GM23338 (cell line): ENCODE measurements around the gene PGAP3. TPM values are rescaled to one million over a fixed set of nuclear protein-coding genes. Genes with fewer than 3 reads are reported as not detected.

Experiments
- ATAC-seq: fragments of 200-7000 bp; cut with Tn5 transposase; 3 replicates; pipeline ENCODE4 v1.9.1; 2020
- DNase-seq: peaks from one replicate; pipeline ENCODE4 v3.0.0-alpha.2; 2015; ENCODE audit warnings: low spot score
- H2AFZ ChIP-seq: fragments of 200-600 bp; sonication (generic); 2 replicates; pipeline ENCODE4 v1.8.0; 2016; ENCODE audit warnings: antibody characterized with exemption, mild to moderate bottlenecking, moderate library complexity
- H3F3A ChIP-seq: fragments of 200-600 bp; sonication (generic); replicated peaks from 2 replicates; pipeline ENCODE4 v1.8.0; 2017; ENCODE audit warnings: antibody characterized with exemption, mixed run types, low read depth
- H3K27ac ChIP-seq: fragments of 200-600 bp; sonication (generic); 2 replicates; pipeline ENCODE4 v1.6.1; 2016; ENCODE audit warnings: low read depth
- H3K27me3 ChIP-seq: fragments of 200-600 bp; sonication (generic); 2 replicates; pipeline ENCODE4 v1.8.0; 2016; ENCODE audit warnings: mild to moderate bottlenecking, mixed run types, moderate library complexity; ENCODE audit not compliant: insufficient read depth
- H3K36me3 ChIP-seq: fragments of 200-600 bp; sonication (generic); 2 replicates; pipeline ENCODE4 v1.8.0; 2016; ENCODE audit warnings: mild to moderate bottlenecking; ENCODE audit not compliant: insufficient read depth
- H3K4me1 ChIP-seq: fragments of 200-600 bp; sonication (generic); 2 replicates; pipeline ENCODE4 v1.8.0; 2016; ENCODE audit warnings: mild to moderate bottlenecking, moderate library complexity; ENCODE audit not compliant: insufficient read depth
- H3K4me2 ChIP-seq: fragments of 200-600 bp; sonication (generic); 2 replicates; pipeline ENCODE4 v1.7.1; 2017; ENCODE audit warnings: mixed run types
- H3K4me3 ChIP-seq: fragments of 200-600 bp; sonication (generic); 2 replicates; pipeline ENCODE4 v1.6.1; 2016; ENCODE audit warnings: mixed run types
- H3K79me2 ChIP-seq: fragments of 200-600 bp; sonication (generic); replicated peaks from 2 replicates; pipeline ENCODE4 v1.8.0; 2017; ENCODE audit warnings: mild to moderate bottlenecking; ENCODE audit not compliant: insufficient read depth
- H3K9me2 ChIP-seq: fragments of 200-600 bp; sonication (generic); 2 replicates; pipeline ENCODE4 v1.8.0; 2017; ENCODE audit not compliant: insufficient read depth
- H4K20me1 ChIP-seq: fragments of 200-600 bp; sonication (generic); replicated peaks from 2 replicates; pipeline ENCODE4 v1.8.0; 2017; ENCODE audit warnings: mild to moderate bottlenecking; ENCODE audit not compliant: insufficient read depth
- H3K27ac Mint-ChIP-seq: 2 replicates; pipeline ENCODE4 v1.8.0; 2020; ENCODE audit warnings: inconsistent platforms, mild to moderate bottlenecking, moderate library complexity, mixed read lengths
- H3K27me3 Mint-ChIP-seq: 3 replicates; pipeline ENCODE4 v1.8.0; 2022; ENCODE audit warnings: low read depth, mild to moderate bottlenecking, moderate library complexity, mixed read lengths, inconsistent platforms; ENCODE audit not compliant: insufficient read depth, poor library complexity
- H3K36me3 Mint-ChIP-seq: 3 replicates; pipeline ENCODE4 v1.8.0; 2021; ENCODE audit warnings: low read depth, mild to moderate bottlenecking, inconsistent platforms, moderate library complexity, mixed read lengths
- H3K4me1 Mint-ChIP-seq: 3 replicates; pipeline ENCODE4 v1.8.0; 2020; ENCODE audit warnings: mild to moderate bottlenecking, inconsistent platforms, mixed read lengths
- H3K4me3 Mint-ChIP-seq: 3 replicates; pipeline ENCODE4 v1.8.0; 2021; ENCODE audit warnings: moderate library complexity, mild to moderate bottlenecking, inconsistent platforms, mixed read lengths
- H3K9me3 Mint-ChIP-seq: 3 replicates; pipeline ENCODE4 v1.8.0; 2020; ENCODE audit warnings: moderate library complexity, mild to moderate bottlenecking, inconsistent platforms, mixed read lengths
- CREB1 ChIP-seq: fragments of 250-450 bp; sonication (Bioruptor Pico); IDR thresholded peaks from 2 replicates; pipeline ENCODE4 v1.5.0; 2020; ENCODE audit warnings: low read depth, mild to moderate bottlenecking, moderate library complexity
- EZH2 ChIP-seq: fragments of 200-600 bp; sonication (generic); IDR thresholded peaks from one replicate; pipeline ENCODE4 v1.8.0; 2017; ENCODE audit warnings: antibody characterized with exemption, mild to moderate bottlenecking, low read depth; ENCODE audit not compliant: unreplicated experiment
- EZH2phosphoT487 ChIP-seq: fragments of 200-600 bp; sonication (generic); IDR thresholded peaks from one replicate; pipeline ENCODE4 v1.8.1; 2018; ENCODE audit warnings: antibody characterized with exemption; ENCODE audit not compliant: unreplicated experiment
- JUNB ChIP-seq: IDR thresholded peaks from one replicate; pipeline ENCODE4 v1.6.1; 2016; ENCODE audit warnings: antibody characterized with exemption; ENCODE audit not compliant: unreplicated experiment
- NANOG ChIP-seq: IDR thresholded peaks from 2 replicates; pipeline ENCODE4 v1.6.1; 2016; ENCODE audit warnings: antibody characterized with exemption, borderline replicate concordance
- POLR2AphosphoS5 ChIP-seq: IDR thresholded peaks from 2 replicates; pipeline ENCODE4 v1.6.1; 2016; ENCODE audit warnings: antibody characterized with exemption, low read depth
- STAT1 ChIP-seq: IDR thresholded peaks from one replicate; pipeline ENCODE4 v1.6.1; 2016; ENCODE audit warnings: antibody characterized with exemption; ENCODE audit not compliant: unreplicated experiment
- ZNF114 ChIP-seq: fragments of 250-450 bp; sonication (Bioruptor Pico); IDR thresholded peaks from 2 replicates; pipeline ENCODE4 v1.5.0; 2020; ENCODE audit warnings: mild to moderate bottlenecking, moderate library complexity
- ZNF331 ChIP-seq: fragments of 250-450 bp; sonication (Bioruptor Pico); IDR thresholded peaks from 2 replicates; pipeline ENCODE4 v1.5.0; 2020; ENCODE audit warnings: low read depth, mild to moderate bottlenecking, moderate library complexity
- polyA plus RNA-seq: library from polyadenylated mRNA; unstranded; fragments of >200 nt; fragmentation: Nextera tagmentation; extraction: Ambion mirVana; gene quantifications from 2 replicates; pipeline ENCODE4 v1.2.1, GENCODE V29; 2016
- total RNA-seq: library from RNA; depleted of rRNA; stranded (reverse); fragments of >200 nt; shearing (Covaris generic); gene quantifications from 2 replicates; pipeline ENCODE4 v1.2.3, GENCODE V29; 2014
- TF ChIP-seq, protein P1 (sequence below), 2 experiments: fragments of 200-600 bp in 1 of 2; sonication (generic) in 1 of 2; conservative IDR thresholded peaks; 2 replicates each; pipeline versions ENCODE4 v1.5.1 to v1.6.1; 2016 to 2017; ENCODE audit warnings: antibody characterized with exemption in 2 of 2, low read depth in 2 of 2, mild to moderate bottlenecking in 2 of 2, moderate library complexity in 1 of 2
- TF ChIP-seq, protein P2 (sequence below): IDR thresholded peaks from one replicate; pipeline ENCODE4 v1.6.1; 2018; ENCODE audit warnings: antibody characterized with exemption; ENCODE audit not compliant: unreplicated experiment
- TF ChIP-seq, protein P3 (sequence below): fragments of 250-450 bp; sonication (Bioruptor Pico); IDR thresholded peaks from 2 replicates; pipeline ENCODE4 v1.5.0; 2020; ENCODE audit warnings: mild to moderate bottlenecking, moderate library complexity
- TF ChIP-seq, protein P4 (sequence below): IDR thresholded peaks from 2 replicates; pipeline ENCODE4 v1.6.1; 2016; ENCODE audit warnings: antibody characterized with exemption

Gene PGAP3
- total and polyA plus RNA-seq, 2 experiments from 2014 or later, result 7.0 to 10.7 TPM

DNA sequence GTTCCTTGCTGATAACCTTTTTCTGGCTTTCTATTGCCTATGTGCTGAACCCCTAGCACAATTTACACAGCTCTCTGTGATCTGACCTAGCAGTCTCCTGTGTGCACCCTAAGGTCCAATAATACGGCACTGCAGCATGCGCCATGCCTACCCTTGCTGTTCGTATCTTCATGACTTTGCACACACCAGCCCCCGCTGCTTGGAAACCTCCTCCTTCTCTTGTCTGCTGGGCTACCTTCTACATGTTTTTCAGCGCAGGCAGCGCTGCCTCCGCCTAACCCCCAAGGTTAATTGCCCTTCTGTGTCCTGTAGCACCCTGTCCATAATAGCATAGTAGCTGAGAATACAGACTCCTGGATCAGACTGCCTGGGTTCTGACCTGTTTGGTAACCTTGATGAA is 49.5 kb downstream of the PGAP3 start:
- peak overlapping the region; percentile 82 for H3K4me3 Mint-ChIP-seq
- Histone ChIP-seq H3K9me2 (no peaks in the 10 kb centered on the region), H3F3A (peaks cover 25% of the 10 kb centered on the region; the same call in 1 of the 2 replicates), H2AFZ (no peak overlapping the region), H4K20me1 (peaks cover 18% of the 10 kb centered on the region), H3K27me3 (no peaks in the 10 kb centered on the region), H3K4me3 (peak overlapping the region; percentile 94), H3K4me1 (peaks cover 52% of the 10 kb centered on the region), H3K36me3 (no peaks in the 10 kb centered on the region), H3K4me2 (peak overlapping the region; percentile 96), H3K79me2 (peaks cover 53% of the 10 kb centered on the region), H3K27ac (no peak overlapping the region)
- H3K4me1 Mint-ChIP-seq, result peaks cover 71% of the 10 kb centered on the region
- no peak for ATAC-seq
- TF ChIP-seq NANOG, result no peak
- TF ChIP-seq EZH2phosphoT487, result no peak
- TF ChIP-seq EZH2, result no peak
- TF ChIP-seq ZNF331 (CRISPR knock-in tag), result no peak
- TF ChIP-seq, protein P1, sequence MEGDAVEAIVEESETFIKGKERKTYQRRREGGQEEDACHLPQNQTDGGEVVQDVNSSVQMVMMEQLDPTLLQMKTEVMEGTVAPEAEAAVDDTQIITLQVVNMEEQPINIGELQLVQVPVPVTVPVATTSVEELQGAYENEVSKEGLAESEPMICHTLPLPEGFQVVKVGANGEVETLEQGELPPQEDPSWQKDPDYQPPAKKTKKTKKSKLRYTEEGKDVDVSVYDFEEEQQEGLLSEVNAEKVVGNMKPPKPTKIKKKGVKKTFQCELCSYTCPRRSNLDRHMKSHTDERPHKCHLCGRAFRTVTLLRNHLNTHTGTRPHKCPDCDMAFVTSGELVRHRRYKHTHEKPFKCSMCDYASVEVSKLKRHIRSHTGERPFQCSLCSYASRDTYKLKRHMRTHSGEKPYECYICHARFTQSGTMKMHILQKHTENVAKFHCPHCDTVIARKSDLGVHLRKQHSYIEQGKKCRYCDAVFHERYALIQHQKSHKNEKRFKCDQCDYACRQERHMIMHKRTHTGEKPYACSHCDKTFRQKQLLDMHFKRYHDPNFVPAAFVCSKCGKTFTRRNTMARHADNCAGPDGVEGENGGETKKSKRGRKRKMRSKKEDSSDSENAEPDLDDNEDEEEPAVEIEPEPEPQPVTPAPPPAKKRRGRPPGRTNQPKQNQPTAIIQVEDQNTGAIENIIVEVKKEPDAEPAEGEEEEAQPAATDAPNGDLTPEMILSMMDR (conservative IDR thresholded peaks at IDR 0.05; ENCODE audit: low read depth in 2 of 2), result no peak
- TF ChIP-seq ZNF114 (CRISPR knock-in tag), result no peak
- TF ChIP-seq, protein P2, sequence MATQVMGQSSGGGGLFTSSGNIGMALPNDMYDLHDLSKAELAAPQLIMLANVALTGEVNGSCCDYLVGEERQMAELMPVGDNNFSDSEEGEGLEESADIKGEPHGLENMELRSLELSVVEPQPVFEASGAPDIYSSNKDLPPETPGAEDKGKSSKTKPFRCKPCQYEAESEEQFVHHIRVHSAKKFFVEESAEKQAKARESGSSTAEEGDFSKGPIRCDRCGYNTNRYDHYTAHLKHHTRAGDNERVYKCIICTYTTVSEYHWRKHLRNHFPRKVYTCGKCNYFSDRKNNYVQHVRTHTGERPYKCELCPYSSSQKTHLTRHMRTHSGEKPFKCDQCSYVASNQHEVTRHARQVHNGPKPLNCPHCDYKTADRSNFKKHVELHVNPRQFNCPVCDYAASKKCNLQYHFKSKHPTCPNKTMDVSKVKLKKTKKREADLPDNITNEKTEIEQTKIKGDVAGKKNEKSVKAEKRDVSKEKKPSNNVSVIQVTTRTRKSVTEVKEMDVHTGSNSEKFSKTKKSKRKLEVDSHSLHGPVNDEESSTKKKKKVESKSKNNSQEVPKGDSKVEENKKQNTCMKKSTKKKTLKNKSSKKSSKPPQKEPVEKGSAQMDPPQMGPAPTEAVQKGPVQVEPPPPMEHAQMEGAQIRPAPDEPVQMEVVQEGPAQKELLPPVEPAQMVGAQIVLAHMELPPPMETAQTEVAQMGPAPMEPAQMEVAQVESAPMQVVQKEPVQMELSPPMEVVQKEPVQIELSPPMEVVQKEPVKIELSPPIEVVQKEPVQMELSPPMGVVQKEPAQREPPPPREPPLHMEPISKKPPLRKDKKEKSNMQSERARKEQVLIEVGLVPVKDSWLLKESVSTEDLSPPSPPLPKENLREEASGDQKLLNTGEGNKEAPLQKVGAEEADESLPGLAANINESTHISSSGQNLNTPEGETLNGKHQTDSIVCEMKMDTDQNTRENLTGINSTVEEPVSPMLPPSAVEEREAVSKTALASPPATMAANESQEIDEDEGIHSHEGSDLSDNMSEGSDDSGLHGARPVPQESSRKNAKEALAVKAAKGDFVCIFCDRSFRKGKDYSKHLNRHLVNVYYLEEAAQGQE, result no peak
- no peak for TF ChIP-seq STAT1
- no peak for TF ChIP-seq CREB1 (CRISPR knock-in tag)
- no peak for TF ChIP-seq JUNB
- TF ChIP-seq POLR2AphosphoS5, result no peak
- TF ChIP-seq, protein P3, sequence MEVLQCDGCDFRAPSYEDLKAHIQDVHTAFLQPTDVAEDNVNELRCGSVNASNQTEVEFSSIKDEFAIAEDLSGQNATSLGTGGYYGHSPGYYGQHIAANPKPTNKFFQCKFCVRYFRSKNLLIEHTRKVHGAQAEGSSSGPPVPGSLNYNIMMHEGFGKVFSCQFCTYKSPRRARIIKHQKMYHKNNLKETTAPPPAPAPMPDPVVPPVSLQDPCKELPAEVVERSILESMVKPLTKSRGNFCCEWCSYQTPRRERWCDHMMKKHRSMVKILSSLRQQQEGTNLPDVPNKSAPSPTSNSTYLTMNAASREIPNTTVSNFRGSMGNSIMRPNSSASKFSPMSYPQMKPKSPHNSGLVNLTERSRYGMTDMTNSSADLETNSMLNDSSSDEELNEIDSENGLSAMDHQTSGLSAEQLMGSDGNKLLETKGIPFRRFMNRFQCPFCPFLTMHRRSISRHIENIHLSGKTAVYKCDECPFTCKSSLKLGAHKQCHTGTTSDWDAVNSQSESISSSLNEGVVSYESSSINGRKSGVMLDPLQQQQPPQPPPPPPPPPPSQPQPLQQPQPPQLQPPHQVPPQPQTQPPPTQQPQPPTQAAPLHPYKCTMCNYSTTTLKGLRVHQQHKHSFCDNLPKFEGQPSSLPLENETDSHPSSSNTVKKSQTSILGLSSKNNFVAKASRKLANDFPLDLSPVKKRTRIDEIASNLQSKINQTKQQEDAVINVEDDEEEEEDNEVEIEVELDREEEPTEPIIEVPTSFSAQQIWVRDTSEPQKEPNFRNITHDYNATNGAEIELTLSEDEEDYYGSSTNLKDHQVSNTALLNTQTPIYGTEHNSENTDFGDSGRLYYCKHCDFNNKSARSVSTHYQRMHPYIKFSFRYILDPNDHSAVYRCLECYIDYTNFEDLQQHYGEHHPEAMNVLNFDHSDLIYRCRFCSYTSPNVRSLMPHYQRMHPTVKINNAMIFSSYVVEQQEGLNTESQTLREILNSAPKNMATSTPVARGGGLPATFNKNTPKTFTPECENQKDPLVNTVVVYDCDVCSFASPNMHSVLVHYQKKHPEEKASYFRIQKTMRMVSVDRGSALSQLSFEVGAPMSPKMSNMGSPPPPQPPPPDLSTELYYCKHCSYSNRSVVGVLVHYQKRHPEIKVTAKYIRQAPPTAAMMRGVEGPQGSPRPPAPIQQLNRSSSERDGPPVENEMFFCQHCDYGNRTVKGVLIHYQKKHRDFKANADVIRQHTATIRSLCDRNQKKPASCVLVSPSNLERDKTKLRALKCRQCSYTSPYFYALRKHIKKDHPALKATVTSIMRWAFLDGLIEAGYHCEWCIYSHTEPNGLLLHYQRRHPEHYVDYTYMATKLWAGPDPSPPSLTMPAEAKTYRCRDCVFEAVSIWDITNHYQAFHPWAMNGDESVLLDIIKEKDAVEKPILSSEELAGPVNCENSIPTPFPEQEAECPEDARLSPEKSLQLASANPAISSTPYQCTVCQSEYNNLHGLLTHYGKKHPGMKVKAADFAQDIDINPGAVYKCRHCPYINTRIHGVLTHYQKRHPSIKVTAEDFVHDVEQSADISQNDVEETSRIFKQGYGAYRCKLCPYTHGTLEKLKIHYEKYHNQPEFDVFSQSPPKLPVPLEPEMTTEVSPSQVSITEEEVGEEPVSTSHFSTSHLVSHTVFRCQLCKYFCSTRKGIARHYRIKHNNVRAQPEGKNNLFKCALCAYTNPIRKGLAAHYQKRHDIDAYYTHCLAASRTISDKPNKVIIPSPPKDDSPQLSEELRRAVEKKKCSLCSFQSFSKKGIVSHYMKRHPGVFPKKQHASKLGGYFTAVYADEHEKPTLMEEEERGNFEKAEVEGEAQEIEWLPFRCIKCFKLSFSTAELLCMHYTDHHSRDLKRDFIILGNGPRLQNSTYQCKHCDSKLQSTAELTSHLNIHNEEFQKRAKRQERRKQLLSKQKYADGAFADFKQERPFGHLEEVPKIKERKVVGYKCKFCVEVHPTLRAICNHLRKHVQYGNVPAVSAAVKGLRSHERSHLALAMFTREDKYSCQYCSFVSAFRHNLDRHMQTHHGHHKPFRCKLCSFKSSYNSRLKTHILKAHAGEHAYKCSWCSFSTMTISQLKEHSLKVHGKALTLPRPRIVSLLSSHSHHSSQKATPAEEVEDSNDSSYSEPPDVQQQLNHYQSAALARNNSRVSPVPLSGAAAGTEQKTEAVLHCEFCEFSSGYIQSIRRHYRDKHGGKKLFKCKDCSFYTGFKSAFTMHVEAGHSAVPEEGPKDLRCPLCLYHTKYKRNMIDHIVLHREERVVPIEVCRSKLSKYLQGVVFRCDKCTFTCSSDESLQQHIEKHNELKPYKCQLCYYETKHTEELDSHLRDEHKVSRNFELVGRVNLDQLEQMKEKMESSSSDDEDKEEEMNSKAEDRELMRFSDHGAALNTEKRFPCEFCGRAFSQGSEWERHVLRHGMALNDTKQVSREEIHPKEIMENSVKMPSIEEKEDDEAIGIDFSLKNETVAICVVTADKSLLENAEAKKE, result no peak
- TF ChIP-seq, protein P4, sequence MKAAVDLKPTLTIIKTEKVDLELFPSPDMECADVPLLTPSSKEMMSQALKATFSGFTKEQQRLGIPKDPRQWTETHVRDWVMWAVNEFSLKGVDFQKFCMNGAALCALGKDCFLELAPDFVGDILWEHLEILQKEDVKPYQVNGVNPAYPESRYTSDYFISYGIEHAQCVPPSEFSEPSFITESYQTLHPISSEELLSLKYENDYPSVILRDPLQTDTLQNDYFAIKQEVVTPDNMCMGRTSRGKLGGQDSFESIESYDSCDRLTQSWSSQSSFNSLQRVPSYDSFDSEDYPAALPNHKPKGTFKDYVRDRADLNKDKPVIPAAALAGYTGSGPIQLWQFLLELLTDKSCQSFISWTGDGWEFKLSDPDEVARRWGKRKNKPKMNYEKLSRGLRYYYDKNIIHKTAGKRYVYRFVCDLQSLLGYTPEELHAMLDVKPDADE, result no peak
- no peaks in the 10 kb centered on the region; the same call in 2 of the 3 replicates for H3K36me3 Mint-ChIP-seq
- H3K27ac Mint-ChIP-seq, result no peak overlapping the region
- H3K9me3 Mint-ChIP-seq, result no peaks in the 10 kb centered on the region
- no peak for DNase-seq
- H3K27me3 Mint-ChIP-seq, result peaks cover 19% of the 10 kb centered on the region
